CMK (cell line): ENCODE data around the gene AFTPH.

Experiments
- DNase-seq: peaks from one replicate; pipeline ENCODE4 v3.0.0-alpha.2; 2010; ENCODE audit warnings: low read depth

Gene AFTPH

GRCh38 chr2:64634345-64635267 lies 110.5 kb downstream of the AFTPH start:
- no peak for DNase-seq

GRCh38 chr2:64635976-64636911 lies 112.1 kb downstream of the AFTPH start:
- no peak for DNase-seq

- no peak for DNase-seq
These were observed 113.0 kb downstream of the AFTPH start for GRCh38 chr2:64637000-64637635.

GRCh38 chr2:64637931-64638330 lies 113.8 kb downstream of the AFTPH start:
- DNase-seq = no peak

GRCh38 chr2:64638502-64639120 lies 114.5 kb downstream of the AFTPH start:
- no peak for DNase-seq

GRCh38 chr2:64639691-64640090 lies 115.6 kb downstream of the AFTPH start:
- DNase-seq = no peak

GRCh38 chr2:64640153-64641044 lies 116.3 kb downstream of the AFTPH start:
- no peak for DNase-seq

GRCh38 chr2:64641599-64641998 lies 117.5 kb downstream of the AFTPH start:
- DNase-seq = no peak
